Renal cortical epithelial cell (primary cell): ENCODE data around the gene SENP7. TPM values are rescaled to one million over a fixed set of nuclear protein-coding genes. Genes with fewer than 3 reads are reported as not detected.
A peak's percentile ranks its signal among the peaks of the same experiment; 100 is the strongest.
"Not testable (repeated sequence)": the region's sequence is repeated elsewhere in the genome, so short reads cannot be mapped to it uniquely, and the experiment has no call there.

Experiments used
- DNase-seq: peaks from one replicate; pipeline ENCODE4 v3.0.0-alpha.2; 2011; ENCODE audit warnings: low read depth
- total RNA-seq: library from RNA; depleted of rRNA; stranded (reverse); fragments of >200 nt; gene quantifications from 2 replicates; pipeline ENCODE4 v1.2.3, GENCODE V29; 2014

Gene SENP7
- total RNA-seq, 1 donor from 2014 or later, result 16.4 TPM

DNA sequence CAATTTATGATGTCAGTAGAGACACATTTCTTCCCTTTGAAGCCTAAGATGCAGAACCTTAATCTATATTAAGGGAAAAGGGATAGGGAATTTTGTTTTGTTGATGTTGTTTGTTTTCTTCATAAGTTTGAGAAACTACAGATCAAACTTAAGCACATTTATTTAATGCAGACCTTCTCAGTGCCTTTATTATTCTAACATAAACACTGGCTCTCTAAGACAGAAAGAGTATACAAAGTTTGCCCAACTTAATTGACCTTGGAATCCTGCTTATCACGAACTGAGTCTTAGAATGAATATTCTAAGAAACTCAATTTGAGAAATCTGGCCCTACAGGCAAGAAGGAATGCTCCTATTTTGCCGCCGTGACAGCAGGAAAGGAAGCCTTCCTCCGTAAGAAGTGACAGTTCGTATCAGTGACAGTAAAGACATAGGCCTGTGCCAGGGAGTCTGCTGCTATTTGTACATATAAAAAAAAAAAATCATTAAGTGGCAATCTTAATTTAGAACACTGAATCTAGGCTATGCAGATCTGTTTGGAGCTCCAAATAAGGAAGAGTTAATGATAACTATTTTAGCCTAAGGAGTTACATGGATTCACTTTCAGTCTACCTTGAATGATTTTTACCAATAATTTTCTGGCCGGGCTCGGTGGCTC, 183.9 kb downstream of the SENP7 start:
- DNase-seq, result no peak

GRCh38 chr3:101325393-101326134, 187.4 kb downstream of the SENP7 start:
- no peak for DNase-seq

DNA sequence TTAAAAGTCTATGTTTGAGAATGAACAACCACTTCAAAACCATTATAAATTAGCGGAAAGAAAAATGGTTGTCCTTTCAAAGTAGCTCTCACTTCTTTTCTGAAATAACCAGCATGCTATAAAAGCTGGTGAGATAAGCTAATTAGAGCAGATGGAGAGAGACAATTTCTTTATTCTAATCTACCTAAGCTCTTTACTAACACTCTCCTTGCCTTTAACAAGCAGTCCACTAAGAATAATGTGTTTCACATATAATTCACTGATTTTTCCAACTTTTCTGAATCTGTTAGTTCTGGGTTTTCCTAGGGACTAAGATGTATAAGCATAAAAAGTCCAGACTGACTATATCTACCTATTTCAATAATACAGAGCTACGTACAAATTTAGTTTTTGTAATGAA, 192.5 kb downstream of the SENP7 start, which contains the start of gene IMPG2:
TSS of gene IMPG2 (minus strand) at position 101 of the 400 bp plus-strand sequence. CDS start 203 bp downstream, outside the sequence.
- DNase-seq, result no peak

- no peak for DNase-seq
Measured at GRCh38 chr3:101319531-101319930, 193.5 kb downstream of the SENP7 start.

DNA sequence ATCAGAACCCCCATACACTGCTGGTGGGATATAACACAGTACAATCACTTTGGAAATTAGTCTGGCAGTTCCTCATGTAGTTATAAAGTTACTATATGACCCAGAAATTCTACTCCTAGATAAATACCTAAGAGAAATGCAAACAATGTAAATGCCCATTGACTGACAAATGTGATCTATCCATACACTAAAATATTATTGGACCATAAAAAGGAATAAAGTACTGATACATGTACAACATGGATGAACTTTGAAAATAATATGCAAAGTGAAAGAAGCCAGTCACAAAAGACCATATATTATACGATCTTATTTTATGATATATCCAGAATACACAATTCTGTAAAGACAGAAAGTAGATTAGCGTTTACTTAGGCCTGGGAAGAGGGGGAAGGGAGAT, 200.5 kb downstream of the SENP7 start:
- no peak for DNase-seq

DNA sequence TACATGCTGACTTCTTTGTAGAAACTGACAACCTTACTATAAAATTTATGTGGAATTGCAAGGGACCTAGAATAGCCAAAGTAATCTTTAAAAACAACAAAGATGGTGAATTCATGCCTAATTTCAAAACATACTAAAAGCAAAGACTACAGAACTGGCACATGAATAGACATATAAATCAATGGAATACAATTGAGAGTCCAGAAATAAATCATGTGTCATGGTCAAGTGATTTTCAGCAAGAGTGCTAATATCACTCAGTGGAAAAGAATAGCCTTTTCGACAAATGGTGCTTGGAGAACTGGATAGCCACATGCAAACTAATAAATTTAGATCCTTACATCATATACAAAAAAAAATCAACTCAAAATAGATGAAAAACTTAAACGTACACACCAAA, 201.3 kb downstream of the SENP7 start:
- DNase-seq, result peak; percentile 2

- DNase-seq, result no peak
Measured at GRCh38 chr3:101310978-101311375, 202.0 kb downstream of the SENP7 start.

- not testable (repeated sequence) for DNase-seq
Measured at GRCh38 chr3:101308147-101308772, 204.8 kb downstream of the SENP7 start.

DNA sequence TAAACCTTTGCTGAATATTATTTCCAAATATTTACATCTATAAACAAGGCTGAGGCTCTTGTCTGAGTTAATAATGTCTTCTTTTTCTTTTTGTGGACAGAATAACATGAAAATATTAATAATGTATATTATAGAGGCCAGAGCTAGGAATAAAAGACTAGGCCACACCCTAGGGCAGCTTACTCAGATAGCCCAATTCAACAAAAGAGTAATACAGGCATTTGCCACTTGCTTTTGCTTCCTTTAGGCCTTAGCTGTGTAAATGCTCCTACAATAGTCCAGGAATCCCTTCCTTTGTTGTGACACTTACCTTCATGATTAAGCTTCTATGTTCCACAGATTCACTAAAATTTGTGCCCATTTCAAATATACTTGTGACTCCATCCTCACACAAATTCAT, 209.2 kb downstream of the SENP7 start:
- no peak for DNase-seq

DNA sequence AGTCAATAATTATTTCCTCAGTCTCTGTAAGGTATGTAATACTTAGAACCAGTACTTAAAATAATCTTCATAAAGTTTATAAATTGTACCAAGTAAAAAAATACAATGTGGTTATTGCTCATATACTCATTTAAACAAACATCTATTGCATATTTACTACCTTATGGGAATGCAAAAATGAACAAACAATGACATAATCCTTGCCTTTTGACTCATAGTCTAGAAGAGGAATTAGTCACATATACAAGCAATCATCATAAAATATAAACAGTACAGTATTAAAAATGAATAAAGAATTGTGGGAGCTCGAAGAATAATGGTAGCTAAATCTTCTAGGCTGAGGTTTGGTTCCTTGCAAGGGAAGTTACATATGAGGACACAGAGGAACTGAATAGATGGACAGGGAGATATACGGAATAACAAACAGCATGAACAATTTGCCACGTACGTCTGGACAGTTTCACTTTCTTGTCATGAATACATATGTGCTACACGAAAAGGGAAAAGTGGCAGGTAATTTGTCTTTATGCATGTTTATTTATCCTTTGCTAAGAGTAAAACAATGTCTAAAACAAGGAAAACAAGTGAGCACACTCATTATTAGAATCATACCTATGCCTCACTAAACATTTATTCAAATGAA, 209.8 kb downstream of the SENP7 start:
- no peak for DNase-seq

- no peak for DNase-seq
Measured at GRCh38 chr3:101300073-101300472, 212.9 kb downstream of the SENP7 start.

GRCh38 chr3:101292027-101292426, 221.0 kb downstream of the SENP7 start:
- DNase-seq, result peak; percentile 38

DNA sequence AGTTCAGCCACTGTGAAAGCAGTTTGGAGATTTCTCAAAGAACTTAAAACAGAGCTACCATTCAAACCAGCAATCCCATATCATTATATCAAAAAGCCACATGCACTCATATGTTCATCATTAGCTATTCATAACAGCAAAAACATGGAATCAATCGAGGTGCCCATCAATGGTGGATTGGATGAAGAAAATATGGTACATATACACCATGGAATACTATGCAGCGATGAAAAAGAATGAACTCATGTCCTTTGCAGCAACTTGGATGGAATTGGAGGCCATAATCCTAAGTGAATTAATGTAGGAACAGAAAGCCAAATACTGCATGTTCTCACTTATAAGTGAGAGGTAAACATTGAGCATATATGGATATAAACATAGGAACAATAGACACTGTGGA, 224.7 kb downstream of the SENP7 start:
- no peak for DNase-seq

DNA sequence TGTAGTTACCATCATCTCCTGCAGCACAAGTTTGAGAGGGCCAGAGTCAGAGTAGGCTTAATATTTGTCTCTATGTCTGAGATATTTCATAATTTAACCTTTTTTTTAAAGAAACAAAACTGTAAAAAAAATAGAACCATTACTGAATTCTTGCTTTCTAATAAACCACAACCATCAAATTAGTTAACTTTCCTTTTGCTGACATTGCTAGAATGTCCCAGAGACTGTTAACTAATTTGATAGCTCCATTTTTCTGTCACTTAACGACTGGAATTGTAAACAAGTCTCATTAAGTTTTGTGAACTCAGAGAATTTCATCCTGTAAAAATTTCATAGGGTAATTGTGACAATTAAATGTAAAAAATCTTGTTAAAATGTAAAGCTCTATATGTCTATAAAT, 228.3 kb downstream of the SENP7 start:
- DNase-seq, result no peak

GRCh38 chr3:101281521-101282030, 231.4 kb downstream of the SENP7 start:
- DNase-seq, result no peak

DNA sequence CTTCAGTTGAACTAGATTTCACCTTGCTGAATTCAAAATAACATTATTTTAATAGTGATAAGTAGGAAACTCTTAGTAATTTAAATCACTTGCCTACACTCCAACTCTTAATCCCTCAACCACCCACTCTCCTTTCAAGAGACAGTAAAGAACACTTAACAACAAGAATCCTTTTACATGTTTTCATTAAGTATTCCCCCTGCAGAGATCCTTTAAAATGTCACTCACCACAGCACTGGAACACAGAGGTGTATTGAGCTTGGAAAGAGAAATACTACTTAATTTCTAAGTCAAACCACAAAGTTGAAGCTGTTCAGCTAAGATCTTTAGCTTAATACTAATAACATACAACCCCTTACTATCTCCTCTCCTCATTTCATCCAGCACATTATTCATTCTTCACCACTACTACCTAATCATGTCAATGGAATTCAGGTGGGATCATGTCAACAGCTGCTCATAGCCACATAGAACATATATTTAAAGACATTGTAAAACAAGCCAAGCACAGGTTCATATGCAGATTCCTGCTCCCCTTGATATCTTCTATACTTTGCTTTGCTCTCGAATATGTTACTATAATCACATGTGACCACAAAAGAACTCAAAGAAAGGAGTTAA, 233.1 kb downstream of the SENP7 start:
- DNase-seq, result peak; percentile 11

- no peak for DNase-seq
Measured at GRCh38 chr3:101279162-101279561, 233.8 kb downstream of the SENP7 start.

- no peak for DNase-seq
Measured at GRCh38 chr3:101278727-101279126, 234.3 kb downstream of the SENP7 start.
